Cardiac fibroblast (primary cell): ENCODE measurements around the gene KCNK1.

ENCODE experiments used
- DNase-seq, 2 donors: peaks; one replicate each; pipeline versions ENCODE4 v3.0.0 to v3.0.0-alpha.2; 2010; ENCODE audit warnings: low read depth in 2 of 2
- H3K4me3 ChIP-seq, 2 donors: replicated peaks in 1 of 2; 1 replicate in 1 of 2; 2 replicates in 1 of 2; pipeline ENCODE4 v1.5.1; 2011; ENCODE audit warnings: low read depth in 2 of 2, low read length in 2 of 2, mild to moderate bottlenecking in 2 of 2, moderate library complexity in 1 of 2
- TF ChIP-seq, protein P1 (sequence below): IDR thresholded peaks from one replicate; pipeline ENCODE4 v1.5.1; 2011; ENCODE audit warnings: low read depth, mild to moderate bottlenecking, low read length, inconsistent platforms

Gene KCNK1

DNA sequence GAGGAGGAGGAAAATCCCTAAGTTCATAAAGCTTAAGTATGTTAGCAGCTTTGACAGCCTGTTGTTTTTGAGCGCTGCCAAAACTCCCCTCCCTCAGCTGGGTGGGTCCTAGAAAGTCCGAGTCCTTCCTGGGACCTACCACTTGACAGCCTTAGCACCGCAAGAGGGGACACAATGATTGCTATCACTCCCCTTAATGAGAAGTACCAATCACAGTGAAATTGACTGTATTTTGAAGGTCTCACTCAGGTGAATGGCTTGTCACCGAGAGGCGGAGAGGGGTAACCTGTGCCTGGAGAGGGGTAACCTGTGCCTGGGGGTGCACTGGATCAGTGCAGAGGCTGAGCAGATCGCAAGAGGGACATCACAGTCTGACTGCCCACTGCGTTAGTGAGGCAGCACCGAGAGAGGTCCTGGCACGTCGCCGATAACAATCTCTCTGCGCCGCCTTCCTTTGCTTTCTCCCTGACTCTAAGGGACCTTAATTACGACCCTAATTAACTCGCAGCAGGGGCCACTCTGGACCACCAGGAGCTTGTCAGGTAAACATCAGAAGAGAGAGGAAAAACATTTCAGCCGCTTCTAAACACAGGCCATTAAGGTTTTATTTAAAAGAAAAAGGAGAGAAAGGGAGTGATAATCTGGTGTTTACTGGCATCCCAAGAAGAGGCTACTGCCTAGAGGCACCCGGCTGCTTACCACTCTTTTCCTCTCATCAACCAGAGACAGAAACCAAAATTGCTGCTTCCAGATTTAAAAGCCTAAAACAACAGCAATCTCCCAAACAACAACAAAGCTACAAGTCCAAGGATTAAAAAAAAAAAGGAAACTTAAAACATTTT lies 25.7 kb upstream of the KCNK1 start:
- DNase-seq, result no peak
- no peak overlapping the region for H3K4me3 ChIP-seq

DNA sequence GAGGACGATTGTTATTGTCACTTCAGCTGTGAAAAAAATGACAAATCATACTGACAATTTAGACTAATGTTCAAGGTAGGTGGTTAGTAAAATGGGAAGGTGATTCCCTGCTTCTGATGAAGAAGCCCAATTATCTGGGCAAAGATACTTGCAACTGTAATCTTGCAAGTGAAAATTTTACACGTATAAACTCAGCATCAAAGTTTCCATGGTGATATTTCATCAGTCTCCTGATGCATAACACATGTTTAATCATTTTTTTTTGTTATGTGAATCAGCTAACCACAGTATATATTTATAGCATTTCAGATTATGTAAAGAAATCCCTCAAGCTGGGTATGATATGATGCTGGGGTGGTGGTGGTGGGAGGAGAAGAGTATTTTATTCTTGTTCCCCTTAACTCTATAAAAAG lies 16.4 kb upstream of the KCNK1 start:
- TF ChIP-seq, protein P1, sequence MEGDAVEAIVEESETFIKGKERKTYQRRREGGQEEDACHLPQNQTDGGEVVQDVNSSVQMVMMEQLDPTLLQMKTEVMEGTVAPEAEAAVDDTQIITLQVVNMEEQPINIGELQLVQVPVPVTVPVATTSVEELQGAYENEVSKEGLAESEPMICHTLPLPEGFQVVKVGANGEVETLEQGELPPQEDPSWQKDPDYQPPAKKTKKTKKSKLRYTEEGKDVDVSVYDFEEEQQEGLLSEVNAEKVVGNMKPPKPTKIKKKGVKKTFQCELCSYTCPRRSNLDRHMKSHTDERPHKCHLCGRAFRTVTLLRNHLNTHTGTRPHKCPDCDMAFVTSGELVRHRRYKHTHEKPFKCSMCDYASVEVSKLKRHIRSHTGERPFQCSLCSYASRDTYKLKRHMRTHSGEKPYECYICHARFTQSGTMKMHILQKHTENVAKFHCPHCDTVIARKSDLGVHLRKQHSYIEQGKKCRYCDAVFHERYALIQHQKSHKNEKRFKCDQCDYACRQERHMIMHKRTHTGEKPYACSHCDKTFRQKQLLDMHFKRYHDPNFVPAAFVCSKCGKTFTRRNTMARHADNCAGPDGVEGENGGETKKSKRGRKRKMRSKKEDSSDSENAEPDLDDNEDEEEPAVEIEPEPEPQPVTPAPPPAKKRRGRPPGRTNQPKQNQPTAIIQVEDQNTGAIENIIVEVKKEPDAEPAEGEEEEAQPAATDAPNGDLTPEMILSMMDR, result no peak
- DNase-seq, result peak; percentile 5 to 28
- no peak overlapping the region for H3K4me3 ChIP-seq

More for the DNA sequence above, 25.7 kb upstream of the KCNK1 start:
- TF ChIP-seq, protein P1, result no peak

- no peak overlapping the region for H3K4me3 ChIP-seq
- TF ChIP-seq, protein P1, result no peak
- DNase-seq, result no peak
Observed at GRCh38 chr1:233598891-233599541, 14.9 kb upstream of the KCNK1 start.

DNA sequence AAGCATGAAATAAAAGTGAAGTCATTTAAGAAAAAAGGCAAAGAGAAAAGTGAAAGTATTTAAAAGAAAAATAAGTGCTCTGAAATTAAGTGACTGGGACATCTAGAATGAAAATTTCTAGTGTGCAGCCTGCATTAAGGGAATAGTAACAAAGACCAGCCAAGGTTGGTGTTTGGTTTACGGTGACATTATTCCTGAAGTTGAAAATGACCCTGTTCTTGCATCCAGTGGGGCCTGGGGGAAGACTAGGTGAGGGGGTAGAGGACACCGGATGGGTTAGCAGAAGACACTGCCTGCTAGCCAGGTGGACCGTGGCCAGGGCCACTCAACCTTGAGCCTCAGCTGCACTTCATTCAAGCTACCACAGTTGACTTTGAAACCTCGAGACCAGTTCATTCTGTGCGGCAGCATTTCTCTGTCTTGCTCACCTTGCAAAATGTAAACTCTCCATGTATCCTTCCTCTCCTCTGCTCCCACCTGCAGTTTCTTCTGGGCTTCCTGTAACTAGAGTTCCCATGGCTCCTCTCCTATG lies 14.3 kb upstream of the KCNK1 start:
- DNase-seq, result no peak
- no peak overlapping the region for H3K4me3 ChIP-seq
- TF ChIP-seq, protein P1, result no peak

GRCh38 chr1:233600488-233600887 lies 13.4 kb upstream of the KCNK1 start:
- no peak overlapping the region for H3K4me3 ChIP-seq
- no peak for DNase-seq

GRCh38 chr1:233603478-233603877 lies 10.4 kb upstream of the KCNK1 start:
- TF ChIP-seq, protein P1, result no peak
- no peak for DNase-seq
- no peak overlapping the region for H3K4me3 ChIP-seq

More at GRCh38 chr1:233600488-233600887, 13.4 kb upstream of the KCNK1 start:
- TF ChIP-seq, protein P1, result no peak
